ENCODE results near the gene DUOX1.
"Not testable (repeated sequence)": the region's sequence is repeated elsewhere in the genome, so short reads cannot be mapped to it uniquely, and the experiment has no call there.

Gene DUOX1

DNA sequence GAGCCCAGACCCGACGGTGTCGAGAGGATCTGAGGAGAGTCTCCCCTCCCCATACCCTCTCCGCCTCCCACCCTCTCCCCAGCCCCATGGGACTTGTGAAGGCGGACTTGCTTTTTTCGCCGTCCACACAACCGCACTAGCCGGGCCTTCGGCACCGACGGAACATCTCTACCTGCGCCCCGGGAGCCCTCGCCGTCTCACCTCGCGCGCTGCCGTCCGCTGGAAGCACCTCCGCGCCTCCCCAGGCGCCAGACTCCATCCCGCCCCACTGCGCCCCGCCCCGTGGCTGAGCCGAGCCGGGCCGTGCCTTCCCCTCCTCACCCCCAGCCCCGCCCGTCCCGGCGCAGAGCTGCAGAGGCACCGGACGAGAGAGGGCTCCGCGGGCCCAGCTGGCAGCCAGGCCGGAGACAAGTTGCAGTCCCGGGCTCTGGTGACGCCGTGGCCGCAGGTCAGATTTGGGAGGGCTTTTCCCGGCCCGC is at the start of gene DUOX1, which contains the start of gene DUOXA1:
DUOX1 (plus strand) TSS at position 344 of the 479 bp plus-strand sequence. CDS start 1,973 bp downstream, outside the sequence.
DUOXA1 (minus strand) TSS at position 229 of the 479 bp plus-strand sequence. CDS start 6,865 bp downstream, outside the sequence.
- no peak for DNase-seq (ENCODE audit: low read depth)

DNA sequence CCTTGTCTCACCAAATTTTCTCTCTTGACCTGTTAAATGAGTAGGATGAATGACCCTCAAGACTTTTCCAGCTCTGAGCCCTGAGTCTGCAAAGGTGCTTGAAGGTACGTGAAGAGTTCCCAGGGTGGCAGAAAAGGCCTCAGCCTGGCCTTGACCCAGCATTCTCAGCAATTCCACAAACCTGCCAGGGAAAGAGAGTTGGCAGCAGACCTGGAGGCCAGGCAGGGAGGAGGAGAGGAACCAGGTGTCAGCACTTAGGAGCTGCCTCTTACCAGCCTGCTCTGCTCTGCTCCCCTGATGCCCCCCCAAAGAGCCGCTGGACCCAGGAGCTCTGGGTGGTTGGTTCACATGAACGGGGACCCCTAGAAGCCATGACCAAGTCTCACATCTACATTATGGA is 49.2 kb upstream of the DUOX1 start:
- not testable (repeated sequence) for DNase-seq (ENCODE audit: low read depth)

DNA sequence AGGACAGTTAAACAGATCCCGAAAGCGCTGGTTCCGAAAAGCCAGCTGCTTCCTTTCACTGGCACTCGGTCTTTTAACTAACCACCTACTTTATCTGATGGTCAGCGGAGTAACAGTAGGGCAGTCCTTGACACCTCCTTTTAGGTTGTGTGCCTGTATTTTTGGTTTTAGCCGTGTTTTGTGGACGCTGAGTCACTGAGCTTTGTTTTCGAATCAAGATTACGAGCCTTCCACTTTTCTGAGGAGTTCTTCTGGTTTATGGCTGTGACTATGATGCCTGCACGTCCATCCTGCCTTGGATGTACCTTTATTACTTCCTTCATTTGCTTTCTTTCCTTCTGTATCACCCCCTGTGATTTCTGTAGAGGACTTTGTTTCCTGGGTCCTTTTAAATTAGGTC is 47.4 kb upstream of the DUOX1 start:
- DNase-seq (ENCODE audit: low read depth): not testable (repeated sequence)

GRCh38 chr15:45083223-45083622 is 46.6 kb upstream of the DUOX1 start:
- no peak for DNase-seq (ENCODE audit: low read depth)

DNA sequence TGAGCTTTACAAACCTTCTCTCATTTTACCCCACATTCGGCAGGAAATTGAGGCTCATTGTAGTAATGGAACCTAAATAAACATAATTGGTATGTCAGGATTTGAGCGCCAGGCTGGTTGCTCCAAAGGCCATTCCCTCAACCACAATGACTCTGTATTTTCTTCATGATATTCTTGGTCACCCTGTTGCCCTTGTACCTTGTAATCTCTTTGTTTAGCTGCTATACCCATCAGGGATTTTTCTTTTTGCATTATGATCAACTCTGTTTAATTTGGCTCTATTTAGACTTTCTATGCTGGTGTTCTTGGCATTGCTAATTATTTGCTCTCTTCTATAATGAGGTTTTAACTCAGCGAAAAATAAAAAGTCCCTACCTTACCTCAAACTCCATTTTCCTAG is 45.6 kb upstream of the DUOX1 start:
- no peak for DNase-seq (ENCODE audit: low read depth)

DNA sequence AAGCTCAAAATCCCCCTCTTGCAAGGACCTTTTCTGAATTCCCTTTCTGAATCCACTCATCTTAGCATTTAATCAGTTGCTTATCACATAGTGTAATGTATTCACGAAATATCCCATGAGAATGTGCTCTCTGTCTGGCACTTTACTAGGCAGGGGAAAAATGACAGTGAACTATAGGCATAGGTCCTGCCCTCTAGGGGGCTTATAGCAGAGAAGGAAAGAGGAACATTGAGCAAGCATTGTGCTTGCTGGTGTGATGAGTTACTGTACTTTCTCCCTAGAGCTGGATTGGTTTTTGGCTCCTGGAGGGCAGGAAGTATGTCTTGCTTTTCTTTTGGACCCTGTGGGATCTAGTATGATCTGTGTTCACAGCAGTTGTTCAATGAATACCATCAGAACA is 42.3 kb upstream of the DUOX1 start:
- DNase-seq (ENCODE audit: low read depth): no peak

- no peak for DNase-seq (ENCODE audit: low read depth)
These were observed 40.7 kb upstream of the DUOX1 start for GRCh38 chr15:45088801-45089711.

DNA sequence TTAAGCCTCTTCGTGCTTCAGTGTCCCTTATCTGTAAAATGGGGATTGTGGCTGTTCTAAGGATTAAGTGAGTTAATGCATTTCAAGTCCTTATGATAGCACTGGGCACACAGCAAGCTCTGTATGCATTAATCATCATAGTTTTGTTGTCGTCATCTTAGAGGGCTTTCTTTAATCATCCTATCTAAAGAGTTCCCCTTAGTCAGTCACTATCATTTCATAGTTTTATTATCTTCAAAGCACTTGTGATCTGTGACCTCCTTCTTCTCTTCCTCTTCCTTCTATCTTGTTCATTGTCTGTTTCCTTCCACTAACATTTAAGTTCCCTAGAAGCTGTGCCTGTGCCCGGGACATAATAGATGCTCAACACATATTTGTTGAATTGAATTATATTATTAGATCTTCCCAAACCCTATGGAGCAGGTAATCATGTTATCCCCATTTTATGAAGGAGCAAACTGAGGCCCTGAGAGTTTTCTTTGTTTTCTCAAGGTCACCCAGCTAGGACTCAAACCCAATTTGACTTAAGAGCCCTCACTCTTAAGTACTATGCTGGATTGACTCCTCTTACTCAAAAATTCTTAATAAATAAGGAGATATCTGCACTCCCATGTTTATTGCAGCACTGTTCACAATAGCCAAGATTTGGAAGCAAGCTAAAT is 40.0 kb upstream of the DUOX1 start:
- no peak for DNase-seq (ENCODE audit: low read depth)

GRCh38 chr15:45091161-45091560 is 38.6 kb upstream of the DUOX1 start:
- no peak for DNase-seq (ENCODE audit: low read depth)

DNA sequence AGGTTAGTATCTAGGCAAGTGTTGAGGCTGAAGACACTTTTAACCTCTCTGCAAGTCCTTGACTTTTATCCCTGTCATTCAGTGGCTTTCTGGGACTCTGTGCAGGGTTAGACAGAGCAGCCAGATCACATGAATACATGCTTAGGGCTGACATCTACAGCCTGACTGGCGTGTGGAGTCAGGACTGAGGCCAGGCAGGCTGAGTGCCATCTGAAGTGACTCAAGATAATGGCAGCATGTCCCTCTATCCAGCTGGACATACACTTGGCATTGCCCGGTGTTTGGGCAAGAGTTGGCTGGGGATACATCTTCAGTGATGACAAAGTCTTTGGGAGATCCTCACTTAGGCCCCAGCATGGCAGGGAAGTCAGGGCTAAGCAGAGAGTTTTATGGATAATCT is 38.2 kb upstream of the DUOX1 start:
- no peak for DNase-seq (ENCODE audit: low read depth)

GRCh38 chr15:45093013-45093412 is 36.8 kb upstream of the DUOX1 start:
- no peak for DNase-seq (ENCODE audit: low read depth)

DNA sequence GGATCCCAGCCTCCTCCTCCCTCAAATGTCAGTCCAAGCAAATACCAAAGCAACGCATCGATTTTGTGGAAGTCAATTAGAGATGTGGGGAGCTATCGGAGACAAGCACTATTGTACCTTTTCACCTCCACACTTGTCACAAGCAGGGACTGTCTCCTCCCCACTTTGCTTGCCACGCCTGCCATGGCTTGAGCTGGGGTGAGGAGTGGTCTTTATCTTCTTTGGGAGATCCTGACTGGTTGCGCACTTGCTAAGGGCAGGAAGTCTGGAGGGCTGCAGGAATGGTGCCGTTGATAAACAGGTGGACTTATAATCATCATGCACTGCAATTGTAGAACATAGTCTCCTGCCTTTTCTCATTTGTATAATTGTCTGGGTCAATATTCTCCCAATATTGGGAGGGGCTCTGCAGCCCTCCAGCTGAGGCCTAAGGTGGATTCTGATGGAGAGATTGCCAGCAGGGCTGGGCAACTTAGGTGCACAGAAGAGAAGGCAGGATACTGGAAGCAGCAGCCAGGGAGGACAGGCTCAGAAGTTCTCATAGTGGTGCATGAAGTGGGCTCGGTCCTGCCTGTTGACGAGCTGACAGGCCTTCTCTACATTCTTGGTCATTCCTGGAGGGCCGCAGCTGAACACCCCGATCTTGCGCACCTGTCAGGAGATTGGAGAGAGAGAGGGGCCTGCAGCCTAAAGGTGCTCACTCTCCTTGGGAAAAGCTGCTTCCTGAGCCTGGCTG is 36.0 kb upstream of the DUOX1 start:
- no peak for DNase-seq (ENCODE audit: low read depth)

DNA sequence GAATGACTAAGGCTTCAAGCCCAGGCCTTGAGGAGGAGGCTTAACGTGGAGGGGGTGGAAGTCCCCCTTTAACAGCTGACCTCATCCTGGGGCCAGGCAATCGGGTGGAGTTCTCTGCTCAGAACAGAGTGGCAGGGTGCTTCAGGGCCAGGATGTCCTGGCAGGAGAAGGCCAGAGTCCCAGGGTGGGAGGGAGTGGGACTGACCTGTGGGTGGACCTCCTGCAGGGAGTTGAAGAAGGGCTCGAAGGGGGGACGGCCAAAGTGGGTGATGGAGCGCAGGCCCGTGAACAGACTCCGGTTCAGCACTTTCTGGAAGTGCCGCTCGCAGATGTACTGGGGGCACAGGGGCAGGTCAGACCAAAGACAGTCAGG is 35.5 kb upstream of the DUOX1 start:
- DNase-seq (ENCODE audit: low read depth): no peak

DNA sequence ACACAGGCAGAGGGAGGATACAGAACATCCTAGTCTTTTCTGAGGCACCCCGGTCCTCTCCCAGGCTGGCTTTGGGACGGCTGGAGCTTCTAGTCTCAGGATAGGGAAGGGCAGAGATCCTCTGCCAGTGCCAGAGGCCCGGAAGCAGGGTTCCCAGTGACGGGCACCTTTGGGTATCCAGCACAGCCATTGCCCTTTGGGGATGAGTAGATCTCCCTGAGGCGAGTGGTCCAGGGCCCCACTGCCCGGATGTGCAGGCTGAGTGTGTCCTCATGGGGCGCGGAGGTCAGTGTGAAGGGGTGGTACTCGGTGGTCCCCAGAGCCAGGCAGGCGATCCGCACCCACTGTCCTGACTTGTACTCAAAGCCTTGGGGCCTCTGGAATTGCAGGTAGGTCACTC is 34.1 kb upstream of the DUOX1 start:
- DNase-seq (ENCODE audit: low read depth): no peak

DNA sequence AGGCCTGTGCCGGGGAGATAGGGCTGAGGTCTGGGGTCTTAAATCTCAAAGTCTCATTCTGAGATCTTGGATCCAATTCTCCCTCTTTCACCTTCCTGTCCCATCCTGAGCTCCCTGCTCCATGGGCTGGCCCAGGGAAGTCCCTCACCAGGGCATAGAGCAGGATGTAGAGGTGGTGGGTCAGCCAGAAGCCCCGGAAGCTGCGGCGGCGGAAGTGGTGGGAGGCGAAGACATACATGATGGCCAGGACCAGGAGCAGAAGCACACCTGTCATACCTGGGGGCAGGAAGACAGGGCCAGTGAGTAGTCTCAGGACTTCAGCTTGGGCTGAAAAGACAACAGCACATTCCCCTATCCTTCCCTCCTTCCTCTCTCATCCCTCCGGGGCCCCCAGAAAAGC is 32.3 kb upstream of the DUOX1 start:
- DNase-seq (ENCODE audit: low read depth): no peak

- DNase-seq (ENCODE audit: low read depth): no peak
These were observed 30.1 kb upstream of the DUOX1 start for GRCh38 chr15:45099549-45100165.

DNA sequence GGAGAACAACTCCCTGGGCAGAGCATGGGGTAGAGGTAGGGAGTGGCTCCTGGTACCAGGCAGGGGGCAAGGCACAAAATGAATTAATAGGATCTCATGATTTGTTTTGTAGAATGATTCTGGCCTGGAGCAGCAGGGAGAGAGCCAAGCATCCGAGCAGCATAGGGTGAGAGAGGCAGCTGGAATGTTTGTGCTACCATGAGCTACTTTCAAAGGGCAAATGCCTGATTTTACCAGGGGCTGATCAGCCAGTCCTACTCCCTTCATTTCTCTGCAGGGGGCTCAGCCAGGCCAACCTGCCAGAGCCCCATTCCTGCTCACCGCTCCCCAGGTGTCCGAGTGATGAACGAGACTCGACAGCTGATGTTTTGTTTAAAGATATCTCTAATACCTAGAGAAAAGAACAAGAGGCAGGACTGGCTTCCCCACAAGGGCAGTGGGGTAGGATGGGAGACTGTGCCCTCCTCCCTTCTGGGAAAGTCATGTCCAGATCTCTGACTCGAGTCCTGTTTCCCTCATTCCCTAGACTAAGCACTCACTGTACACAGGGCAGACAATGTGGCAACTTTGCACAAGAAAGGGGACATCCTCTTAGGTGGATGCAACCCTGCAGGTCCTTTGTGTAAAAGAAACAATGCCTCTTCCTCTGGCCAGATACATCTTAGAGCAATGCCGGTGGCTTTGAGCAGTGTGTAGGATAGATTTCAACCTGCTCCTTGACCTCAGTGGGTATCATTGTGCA is 28.7 kb upstream of the DUOX1 start:
- no peak for DNase-seq (ENCODE audit: low read depth)

GRCh38 chr15:45101749-45102148 is 28.0 kb upstream of the DUOX1 start:
- DNase-seq (ENCODE audit: low read depth): no peak

DNA sequence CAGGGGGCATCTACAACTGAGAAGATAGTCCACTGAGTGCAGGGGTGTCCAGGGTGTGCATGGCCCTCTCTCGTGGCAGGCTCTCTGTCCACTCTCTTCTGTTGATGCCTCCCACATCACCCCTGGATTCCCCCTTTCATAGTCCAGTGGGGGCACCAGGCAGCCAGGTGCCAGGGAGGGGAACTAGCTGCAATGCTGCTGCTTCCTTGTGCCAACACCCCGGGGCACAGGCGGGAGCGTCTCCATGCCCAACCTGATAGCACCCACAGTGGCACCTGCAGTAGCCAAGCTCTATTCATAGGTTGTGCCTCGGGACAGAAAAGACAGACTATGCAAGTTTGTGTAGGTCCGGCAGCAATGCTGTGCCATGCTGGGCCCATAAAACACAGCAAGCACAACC is 27.6 kb upstream of the DUOX1 start:
- DNase-seq (ENCODE audit: low read depth): no peak

DNA sequence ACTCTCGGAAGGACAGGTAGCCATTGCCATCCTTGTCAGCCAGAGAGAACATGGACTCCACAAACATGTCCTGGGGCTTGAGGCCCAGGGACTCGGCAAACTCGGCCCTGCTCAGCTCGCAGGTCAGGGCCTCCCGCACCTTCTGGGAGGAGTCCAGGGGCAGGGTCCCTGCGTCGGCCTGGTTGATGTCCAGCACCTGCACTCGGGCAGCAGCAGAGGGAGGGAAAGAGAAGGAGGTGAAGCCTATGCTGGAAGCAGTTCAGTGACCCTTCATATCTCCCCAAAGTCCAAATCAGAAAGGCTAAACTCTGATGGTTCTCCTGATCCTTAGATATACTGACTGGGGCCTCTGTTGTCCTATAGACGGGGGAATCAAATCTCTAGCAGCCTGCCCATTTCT is 25.6 kb upstream of the DUOX1 start:
- DNase-seq (ENCODE audit: low read depth): not testable (repeated sequence)

GRCh38 chr15:45105586-45105985 is 24.2 kb upstream of the DUOX1 start:
- no peak for DNase-seq (ENCODE audit: low read depth)
